Esophagus muscularis mucosa (tissue), 4 donors: Measurements from ENCODE around the gene C15orf61.

Experiments
- CTCF ChIP-seq, 3 experiments: fragments of 200-600 bp in 2 of 3; fragments of 450-650 bp in 1 of 3; sonication (generic) in 2 of 3; IDR thresholded peaks; one replicate each; pipeline ENCODE4 v1.5.1; 2017 to 2019; ENCODE audit warnings: antibody characterized with exemption in 3 of 3, mild to moderate bottlenecking in 2 of 3, moderate library complexity in 1 of 3
- EP300 ChIP-seq: sonication (generic); formaldehyde crosslinking; IDR thresholded peaks from one replicate; pipeline ENCODE4 v1.6.1; 2017; ENCODE audit warnings: antibody characterized with exemption
- POLR2A ChIP-seq: fragments of 450-650 bp; IDR thresholded peaks from one replicate; pipeline ENCODE4 v1.6.1; 2017; ENCODE audit warnings: antibody characterized with exemption, moderate library complexity, mild to moderate bottlenecking, low read depth

- TF ChIP-seq EP300, result no peak
- TF ChIP-seq CTCF (IDR thresholded peaks at IDR 0.05), result no peak
- TF ChIP-seq POLR2A, result no peak
Measured at GRCh38 chr15:67505675-67506572, 15.0 kb upstream of the C15orf61 start.
